ENCODE results near the gene ATP6V0E1.

Gene ATP6V0E1

GRCh38 chr5:172957458-172957857, 26.1 kb upstream of the ATP6V0E1 start:
- no peak for DNase-seq

GRCh38 chr5:172958331-172959046, 25.1 kb upstream of the ATP6V0E1 start:
- DNase-seq, result peak; percentile 67

GRCh38 chr5:172959824-172960799, 23.5 kb upstream of the ATP6V0E1 start:
- no peak for DNase-seq

DNA sequence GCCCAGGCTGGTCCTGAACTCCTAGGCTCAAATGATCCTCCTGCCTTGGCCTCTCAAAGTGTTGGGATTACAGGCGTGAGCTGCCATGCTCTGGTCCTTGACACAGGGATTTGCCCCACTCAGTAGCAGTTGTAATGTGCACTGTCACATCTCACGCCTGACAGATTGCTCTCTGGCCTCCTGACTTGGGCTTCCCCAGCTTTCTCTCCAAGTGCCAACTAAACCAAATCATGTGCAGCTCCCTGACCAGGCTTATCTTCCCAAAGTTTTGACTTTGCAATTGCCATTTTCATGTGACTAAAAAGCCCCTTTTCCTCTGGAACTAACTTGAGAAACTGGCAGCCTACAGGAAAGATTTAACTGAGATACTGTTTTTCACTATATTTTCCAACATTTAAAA, 13.7 kb upstream of the ATP6V0E1 start:
- no peak for DNase-seq

DNA sequence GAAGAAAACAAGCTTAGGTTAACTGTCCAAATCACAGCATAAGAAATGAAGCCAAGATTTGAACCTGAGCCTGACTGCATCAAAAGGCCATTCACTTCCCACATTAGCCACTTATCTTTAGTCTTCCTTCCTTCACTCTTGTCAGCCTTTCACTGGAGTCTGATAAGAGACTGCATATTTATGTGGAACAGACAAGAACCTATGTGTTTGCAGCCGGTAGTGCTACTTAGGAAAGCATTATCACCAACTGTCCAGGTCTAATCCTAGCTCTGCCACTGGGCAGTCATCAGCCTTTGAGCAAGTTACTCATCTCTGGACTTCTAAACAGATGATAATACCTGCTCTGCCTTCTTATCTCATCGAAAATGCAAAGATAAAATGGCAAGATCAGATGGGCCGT, 12.1 kb upstream of the ATP6V0E1 start:
- DNase-seq, result no peak

DNA sequence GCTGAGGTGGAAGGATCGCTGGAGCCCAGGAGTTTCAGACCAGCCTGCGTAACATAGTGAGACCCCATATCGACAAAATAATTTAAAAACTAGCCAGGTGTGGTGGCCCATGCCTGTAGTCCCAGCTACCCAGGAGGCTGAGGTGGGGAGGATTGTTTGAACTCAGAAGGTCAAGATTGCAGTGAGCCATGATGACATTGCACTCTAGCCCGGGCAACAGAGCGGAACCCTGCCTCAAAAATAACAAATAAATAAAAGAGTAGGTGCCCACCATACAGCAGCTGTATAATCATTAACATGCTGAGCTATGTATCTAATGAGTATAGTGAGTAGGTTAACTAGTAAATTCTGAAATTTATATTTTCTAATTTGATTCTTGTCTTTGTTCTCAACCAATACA, 11.0 kb upstream of the ATP6V0E1 start:
- no peak for DNase-seq

- peak; percentile 89 for DNase-seq
Measured at GRCh38 chr5:172973127-172973916, 10.2 kb upstream of the ATP6V0E1 start.

DNA sequence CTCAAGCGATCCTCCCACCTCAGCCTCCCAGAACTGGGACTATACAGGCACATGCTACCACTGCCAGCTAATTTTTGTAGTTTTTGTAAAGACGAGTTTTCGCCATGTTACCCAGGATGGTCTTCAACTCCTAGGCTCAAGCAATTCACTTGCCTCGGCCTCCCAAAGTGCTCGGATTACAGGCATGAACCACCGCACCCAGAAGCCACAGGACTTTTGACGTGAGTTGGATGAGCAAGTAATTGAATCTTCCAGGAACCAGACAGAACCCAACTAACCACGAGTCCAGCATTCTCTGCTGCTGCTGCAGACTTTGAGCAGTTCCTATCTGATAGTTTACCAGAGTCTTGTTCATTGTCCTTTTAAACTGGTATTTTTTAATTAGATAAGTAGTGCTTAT, 9.6 kb upstream of the ATP6V0E1 start:
- peak; percentile 69 for DNase-seq

DNA sequence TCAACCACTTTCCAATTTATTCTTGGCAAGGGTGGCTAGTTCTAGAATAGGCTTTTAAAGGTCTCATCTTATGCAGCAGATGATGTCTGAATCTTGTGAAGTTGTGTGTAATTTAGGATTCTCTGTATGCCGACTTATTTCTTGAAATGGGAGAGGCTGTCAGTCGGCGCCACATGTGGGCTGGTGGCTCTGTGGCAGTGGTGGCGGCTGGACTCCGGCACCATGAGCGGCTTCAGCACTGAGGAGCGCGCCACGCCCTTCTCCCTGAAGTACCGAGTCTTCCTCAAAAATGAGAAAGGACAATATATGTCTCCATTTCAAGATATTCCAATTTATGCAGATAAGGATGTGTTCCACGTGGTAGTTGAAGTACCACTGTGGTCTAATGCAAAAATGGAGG, 8.3 kb upstream of the ATP6V0E1 start:
- no peak for DNase-seq

DNA sequence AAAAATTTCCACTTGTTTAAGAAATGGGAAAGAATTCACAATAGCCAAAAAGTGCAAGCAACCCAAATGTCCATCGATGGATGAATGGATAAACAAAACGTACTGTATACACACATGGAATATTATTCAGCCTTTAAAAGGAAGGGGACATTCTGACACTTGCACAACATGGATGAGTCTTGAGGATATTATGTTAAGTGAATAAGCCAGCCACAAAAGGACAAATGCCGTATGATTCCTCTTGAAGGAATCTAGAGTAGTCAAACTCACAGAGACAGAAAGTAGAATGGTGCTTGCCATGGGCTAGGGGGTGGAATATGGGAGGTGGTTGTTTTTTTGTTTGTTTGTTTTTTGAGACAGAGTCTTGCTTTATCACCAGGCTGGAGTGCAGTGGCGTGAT, 3.8 kb upstream of the ATP6V0E1 start:
- DNase-seq, result no peak

GRCh38 chr5:172981931-172982330, 1.6 kb upstream of the ATP6V0E1 start:
- DNase-seq, result no peak

GRCh38 chr5:172984244-172984953, 828 bp downstream of the ATP6V0E1 start:
- DNase-seq, result peak; percentile 81

DNA sequence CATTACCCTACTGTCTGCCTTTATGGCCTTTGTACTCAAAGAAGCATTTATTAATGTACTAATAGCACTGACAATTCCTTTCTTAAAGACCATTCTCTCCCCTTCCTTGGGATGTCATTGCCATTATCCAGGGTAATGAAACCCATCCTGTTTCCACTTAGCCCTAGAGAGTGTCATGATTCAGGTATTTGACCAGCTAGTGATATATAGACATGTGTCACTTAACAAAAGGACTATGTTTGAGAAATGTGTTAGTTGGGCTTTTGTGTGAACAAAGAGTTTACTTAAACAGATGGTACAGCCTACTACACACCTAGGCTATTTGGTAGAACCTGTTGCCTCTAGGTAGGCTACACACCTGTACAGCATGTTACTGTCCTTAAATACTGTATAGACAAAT, 2.0 kb downstream of the ATP6V0E1 start:
- DNase-seq, result no peak

- DNase-seq, result no peak
Measured at GRCh38 chr5:172988276-172988675, 4.7 kb downstream of the ATP6V0E1 start.

DNA sequence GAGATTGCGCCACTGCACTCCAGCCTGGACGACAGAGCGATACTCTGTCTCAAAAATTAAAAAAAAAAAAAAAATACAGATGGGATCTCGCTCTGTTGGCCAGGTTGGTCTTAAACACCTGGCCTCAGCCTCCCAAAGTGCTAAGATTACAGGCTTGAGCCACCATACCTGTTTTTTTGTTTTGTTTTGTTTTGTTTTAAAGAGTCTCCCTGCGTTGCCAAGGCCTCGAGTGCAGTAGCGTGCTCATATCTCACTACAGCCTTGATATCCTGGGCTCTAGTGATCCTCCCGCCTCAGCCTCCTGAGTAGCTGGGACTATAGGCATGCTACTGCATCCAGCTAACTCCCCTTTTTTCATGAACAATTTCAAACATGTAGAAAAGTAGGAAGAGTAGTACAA, 7.2 kb downstream of the ATP6V0E1 start:
- DNase-seq, result no peak

- no peak for DNase-seq
Measured at GRCh38 chr5:172994405-172994804, 10.8 kb downstream of the ATP6V0E1 start.

- DNase-seq, result no peak
Measured at GRCh38 chr5:172999372-172999973, 15.9 kb downstream of the ATP6V0E1 start.

DNA sequence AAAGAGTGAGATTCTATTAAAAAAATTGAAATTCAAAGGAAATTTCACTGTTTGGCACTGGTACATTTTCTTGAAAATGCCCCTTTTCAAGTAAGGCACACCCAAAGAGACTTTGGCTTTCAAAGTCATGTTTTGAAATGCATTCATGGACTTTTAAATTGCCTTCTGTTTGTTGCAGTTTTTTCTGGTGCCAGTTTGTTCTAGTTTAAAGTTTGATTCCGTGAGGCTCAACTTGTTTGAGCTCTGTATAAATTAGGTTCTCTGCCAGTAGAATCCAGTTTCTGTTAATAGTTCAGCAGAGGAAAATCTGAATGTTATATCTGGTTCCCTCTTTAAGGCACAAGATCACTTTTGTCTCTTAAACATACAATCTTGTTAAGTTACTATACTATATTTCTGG, 16.4 kb downstream of the ATP6V0E1 start:
- no peak for DNase-seq

GRCh38 chr5:173001229-173001841, 17.8 kb downstream of the ATP6V0E1 start:
- DNase-seq, result no peak

GRCh38 chr5:173003360-173003759, 19.8 kb downstream of the ATP6V0E1 start:
- no peak for DNase-seq

DNA sequence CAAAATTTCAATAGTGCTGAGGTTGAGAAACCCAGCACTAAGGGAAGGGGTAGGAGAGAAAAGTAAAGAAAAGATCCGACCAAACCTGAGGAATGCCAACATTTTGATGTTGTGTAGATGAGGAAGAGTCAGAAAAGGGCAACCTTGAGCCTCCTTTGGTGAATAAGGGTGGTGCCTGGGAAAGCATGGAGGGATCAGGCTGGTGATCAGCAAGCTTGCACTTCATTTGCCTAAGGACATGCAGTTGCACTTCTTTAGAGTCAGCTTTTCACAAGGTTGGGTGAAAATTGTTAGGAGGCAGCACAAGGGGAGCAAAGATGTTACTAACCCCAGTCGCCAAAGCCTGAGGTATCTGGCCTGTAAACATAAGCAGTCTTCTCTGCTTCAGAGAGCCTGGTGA, 20.4 kb downstream of the ATP6V0E1 start:
- no peak for DNase-seq

DNA sequence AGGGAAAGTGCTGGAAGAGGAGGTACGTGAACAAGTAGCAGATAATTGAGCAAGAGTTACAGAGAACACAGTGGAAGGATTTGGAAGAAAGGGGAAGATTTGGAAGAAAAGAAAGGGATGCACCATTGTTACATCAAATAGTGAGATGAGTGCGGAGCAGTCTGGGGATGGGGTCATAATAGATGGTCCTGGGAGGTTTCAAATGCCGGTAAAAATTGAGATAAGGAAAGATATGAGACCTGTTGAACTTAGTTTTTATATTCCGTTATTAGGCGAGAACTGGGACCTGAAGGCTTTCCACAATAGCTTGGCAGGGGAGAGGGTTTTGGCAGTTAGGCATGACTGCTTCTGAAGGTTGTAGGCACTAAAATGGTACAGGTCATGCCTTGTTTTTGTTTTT, 20.9 kb downstream of the ATP6V0E1 start:
- no peak for DNase-seq
